Measurements from ENCODE around the gene RB1. TPM values are rescaled to one million over a fixed set of nuclear protein-coding genes. Genes with fewer than 3 reads are reported as not detected.
"Not testable (repeated sequence)": the region's sequence is repeated elsewhere in the genome, so short reads cannot be mapped to it uniquely, and the experiment has no call there.

Gene RB1
- total RNA-seq, 1 donor from 2014 or later, result 34.0 TPM

DNA sequence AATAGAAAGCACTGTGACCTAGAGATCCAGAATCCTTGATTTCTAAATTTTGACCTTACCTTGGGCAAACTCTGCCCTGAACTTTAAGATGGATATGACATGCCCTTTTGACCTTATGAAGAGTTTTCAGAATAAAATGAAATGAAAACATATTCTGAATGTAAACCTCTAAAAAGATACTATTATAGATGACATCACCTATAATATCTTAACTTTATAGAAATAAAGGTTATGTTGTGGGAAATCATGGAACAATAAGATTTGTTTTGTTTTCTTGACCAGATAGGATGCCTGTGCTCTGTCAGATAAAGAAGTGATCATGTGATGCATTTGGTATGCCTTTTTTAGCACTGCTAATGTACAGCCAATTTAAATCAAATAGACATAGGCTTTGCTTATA, 122.5 kb downstream of the RB1 start:
- Mint-ChIP-seq H3K27me3 (no peaks in the 10 kb centered on the region), H3K36me3 (ENCODE audit: insufficient read depth) (peaks cover 6% of the 10 kb centered on the region), H3K27ac (no peak overlapping the region), H3K4me3 (ENCODE audit: low read depth) (no peak overlapping the region), H3K4me1 (ENCODE audit: low read depth) (no peaks in the 10 kb centered on the region), H3K9me3 (ENCODE audit: low read depth) (peaks cover 4% of the 10 kb centered on the region)
- TF ChIP-seq, protein P1, sequence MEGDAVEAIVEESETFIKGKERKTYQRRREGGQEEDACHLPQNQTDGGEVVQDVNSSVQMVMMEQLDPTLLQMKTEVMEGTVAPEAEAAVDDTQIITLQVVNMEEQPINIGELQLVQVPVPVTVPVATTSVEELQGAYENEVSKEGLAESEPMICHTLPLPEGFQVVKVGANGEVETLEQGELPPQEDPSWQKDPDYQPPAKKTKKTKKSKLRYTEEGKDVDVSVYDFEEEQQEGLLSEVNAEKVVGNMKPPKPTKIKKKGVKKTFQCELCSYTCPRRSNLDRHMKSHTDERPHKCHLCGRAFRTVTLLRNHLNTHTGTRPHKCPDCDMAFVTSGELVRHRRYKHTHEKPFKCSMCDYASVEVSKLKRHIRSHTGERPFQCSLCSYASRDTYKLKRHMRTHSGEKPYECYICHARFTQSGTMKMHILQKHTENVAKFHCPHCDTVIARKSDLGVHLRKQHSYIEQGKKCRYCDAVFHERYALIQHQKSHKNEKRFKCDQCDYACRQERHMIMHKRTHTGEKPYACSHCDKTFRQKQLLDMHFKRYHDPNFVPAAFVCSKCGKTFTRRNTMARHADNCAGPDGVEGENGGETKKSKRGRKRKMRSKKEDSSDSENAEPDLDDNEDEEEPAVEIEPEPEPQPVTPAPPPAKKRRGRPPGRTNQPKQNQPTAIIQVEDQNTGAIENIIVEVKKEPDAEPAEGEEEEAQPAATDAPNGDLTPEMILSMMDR (IDR thresholded peaks at IDR 0.05; ENCODE audit: unreplicated experiment), result no peak
- no peak for DNase-seq (ENCODE audit: low spot score, unreplicated experiment)

DNA sequence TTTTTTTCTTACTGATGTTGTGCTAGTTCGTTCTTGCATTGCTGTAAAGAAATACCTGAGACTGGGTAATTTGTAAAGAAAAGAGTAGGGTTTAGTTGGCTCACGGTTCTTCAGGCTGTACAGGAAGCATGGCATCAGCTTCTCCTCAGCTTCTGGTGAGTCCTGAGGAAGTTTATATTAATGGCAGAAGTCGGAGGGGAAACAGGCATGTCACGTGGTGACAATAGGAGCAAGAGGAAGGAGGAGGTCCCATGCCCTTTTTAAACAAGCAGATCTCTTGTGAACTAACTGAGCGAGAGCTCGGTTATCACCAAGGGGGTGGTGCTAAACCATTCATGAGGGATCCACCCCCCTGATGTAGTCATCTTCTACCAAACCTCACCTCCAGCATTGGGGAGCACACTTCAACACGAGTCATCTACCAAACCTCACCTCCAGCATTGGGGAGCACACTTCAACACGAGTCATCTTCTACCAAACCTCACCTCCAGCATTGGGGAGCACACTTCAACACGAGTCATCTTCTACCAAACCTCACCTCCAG, 123.3 kb downstream of the RB1 start:
- H3K9me3 Mint-ChIP-seq (ENCODE audit: low read depth); H3K4me1 Mint-ChIP-seq (ENCODE audit: low read depth); H3K27me3 Mint-ChIP-seq; H3K36me3 Mint-ChIP-seq (ENCODE audit: insufficient read depth); DNase-seq (ENCODE audit: low spot score, unreplicated experiment); H3K4me3 Mint-ChIP-seq (ENCODE audit: low read depth); H3K27ac Mint-ChIP-seq: not testable (repeated sequence)

- peaks cover 4% of the 10 kb centered on the region for H3K36me3 Mint-ChIP-seq (ENCODE audit: insufficient read depth)
- DNase-seq (ENCODE audit: low spot score, unreplicated experiment), result no peak
- H3K4me1 Mint-ChIP-seq (ENCODE audit: low read depth), result peaks cover 8% of the 10 kb centered on the region
- no peak overlapping the region for H3K4me3 Mint-ChIP-seq (ENCODE audit: low read depth)
- no peaks in the 10 kb centered on the region for H3K9me3 Mint-ChIP-seq (ENCODE audit: low read depth)
- TF ChIP-seq, protein P1 (IDR thresholded peaks at IDR 0.05; ENCODE audit: unreplicated experiment), result no peak
- H3K27me3 Mint-ChIP-seq, result no peaks in the 10 kb centered on the region
- H3K27ac Mint-ChIP-seq, result no peak overlapping the region
Observed at GRCh38 chr13:48429036-48429435, 125.5 kb downstream of the RB1 start.

DNA sequence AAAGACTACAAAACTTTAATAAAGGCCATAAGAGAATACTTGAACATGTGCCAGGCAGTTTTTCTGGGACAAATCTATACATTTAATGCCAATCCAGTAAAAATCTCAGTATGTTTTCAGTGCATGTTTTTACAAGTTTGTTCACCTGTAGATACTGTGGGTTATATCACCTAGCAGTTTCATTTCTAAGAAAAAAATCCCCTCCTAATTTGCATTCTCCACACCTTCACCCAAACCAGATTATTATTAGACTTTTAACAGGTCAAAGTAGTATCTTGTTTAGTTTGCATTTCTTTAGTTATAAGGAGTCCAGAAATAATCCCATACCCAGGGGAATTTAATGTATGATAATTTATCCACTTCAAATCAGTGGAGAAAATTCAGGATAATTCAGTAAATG, 126.3 kb downstream of the RB1 start:
- Mint-ChIP-seq H3K27me3 (no peaks in the 10 kb centered on the region), H3K27ac (no peak overlapping the region), H3K9me3 (ENCODE audit: low read depth) (no peaks in the 10 kb centered on the region), H3K4me3 (ENCODE audit: low read depth) (no peak overlapping the region), H3K36me3 (ENCODE audit: insufficient read depth) (peaks cover 4% of the 10 kb centered on the region), H3K4me1 (ENCODE audit: low read depth) (peaks cover 8% of the 10 kb centered on the region)
- TF ChIP-seq, protein P1 (IDR thresholded peaks at IDR 0.05; ENCODE audit: unreplicated experiment), result no peak
- DNase-seq (ENCODE audit: low spot score, unreplicated experiment), result no peak

DNA sequence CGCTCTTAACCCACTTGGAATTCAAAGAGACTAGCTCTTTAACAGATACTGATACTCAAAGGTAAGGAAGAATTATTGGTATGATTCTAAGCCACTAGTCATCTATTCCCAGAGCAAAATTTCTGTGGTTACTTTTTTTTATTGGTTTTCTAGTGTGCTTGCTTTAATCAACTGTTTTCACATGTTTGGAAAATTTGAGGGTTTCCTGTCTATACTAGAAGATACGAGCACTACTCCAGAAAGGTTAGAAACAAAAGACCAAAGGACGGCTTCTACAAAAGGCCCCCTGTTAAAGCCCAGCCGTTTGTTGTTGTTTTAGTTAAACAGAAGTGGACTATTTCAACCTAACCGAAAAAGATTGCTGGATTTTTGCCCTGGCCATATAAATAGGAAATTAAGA, 127.9 kb downstream of the RB1 start:
- Mint-ChIP-seq H3K27me3 (no peaks in the 10 kb centered on the region), H3K9me3 (ENCODE audit: low read depth) (no peaks in the 10 kb centered on the region), H3K36me3 (ENCODE audit: insufficient read depth) (peaks cover 7% of the 10 kb centered on the region), H3K4me1 (ENCODE audit: low read depth) (peaks cover 8% of the 10 kb centered on the region), H3K27ac (no peak overlapping the region), H3K4me3 (ENCODE audit: low read depth) (no peak overlapping the region)
- TF ChIP-seq, protein P1 (IDR thresholded peaks at IDR 0.05; ENCODE audit: unreplicated experiment), result no peak
- no peak for DNase-seq (ENCODE audit: low spot score, unreplicated experiment)

- no peak for DNase-seq (ENCODE audit: low spot score, unreplicated experiment)
- Mint-ChIP-seq H3K36me3 (ENCODE audit: insufficient read depth) (peaks cover 5% of the 10 kb centered on the region), H3K27ac (no peak overlapping the region), H3K27me3 (no peaks in the 10 kb centered on the region), H3K4me1 (ENCODE audit: low read depth) (peaks cover 12% of the 10 kb centered on the region), H3K4me3 (ENCODE audit: low read depth) (no peak overlapping the region), H3K9me3 (ENCODE audit: low read depth) (no peaks in the 10 kb centered on the region)
- TF ChIP-seq, protein P1 (IDR thresholded peaks at IDR 0.05; ENCODE audit: unreplicated experiment), result no peak
Observed at GRCh38 chr13:48431987-48432615, 128.6 kb downstream of the RB1 start.
